GM21576 (cell line): ENCODE results near the gene CDK1.

Source experiments
- ATAC-seq: cut with Tn5 transposase; IDR thresholded peaks from one replicate; pipeline ENCODE4 v1.9.1; 2021; ENCODE audit warnings: mild to moderate bottlenecking, moderate library complexity; ENCODE audit not compliant: unreplicated experiment

CDK1 gene

DNA sequence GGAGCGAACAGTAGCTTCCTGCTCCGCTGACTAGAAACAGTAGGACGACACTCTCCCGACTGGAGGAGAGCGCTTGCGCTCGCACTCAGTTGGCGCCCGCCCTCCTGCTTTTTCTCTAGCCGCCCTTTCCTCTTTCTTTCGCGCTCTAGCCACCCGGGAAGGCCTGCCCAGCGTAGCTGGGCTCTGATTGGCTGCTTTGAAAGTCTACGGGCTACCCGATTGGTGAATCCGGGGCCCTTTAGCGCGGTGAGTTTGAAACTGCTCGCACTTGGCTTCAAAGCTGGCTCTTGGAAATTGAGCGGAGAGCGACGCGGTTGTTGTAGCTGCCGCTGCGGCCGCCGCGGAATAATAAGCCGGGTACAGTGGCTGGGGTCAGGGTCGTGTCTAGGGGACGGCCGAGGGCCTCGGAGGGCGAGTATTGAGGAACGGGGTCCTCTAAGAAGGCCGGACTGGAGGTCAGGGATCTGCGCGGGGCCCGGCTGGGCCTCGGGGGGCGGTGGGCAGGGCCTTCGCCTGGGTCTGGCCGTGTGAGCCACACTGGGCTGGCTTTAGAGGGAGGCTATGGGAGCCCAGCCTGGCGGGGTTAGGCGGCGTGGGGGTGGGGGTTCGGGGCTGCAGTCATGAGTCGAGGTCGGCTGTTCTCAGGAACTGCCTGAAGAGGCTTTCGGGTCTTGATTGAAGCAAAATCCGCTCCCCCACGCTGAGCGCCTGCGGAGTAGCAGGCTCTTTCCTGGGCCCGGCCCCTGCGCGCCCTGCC, at the start of gene CDK1:
Gene CDK1 (plus strand): TSS at position 265 of the 757 bp plus-strand sequence. CDS start 1,688 bp downstream, outside the sequence.
- peak; percentile 98 for ATAC-seq

DNA sequence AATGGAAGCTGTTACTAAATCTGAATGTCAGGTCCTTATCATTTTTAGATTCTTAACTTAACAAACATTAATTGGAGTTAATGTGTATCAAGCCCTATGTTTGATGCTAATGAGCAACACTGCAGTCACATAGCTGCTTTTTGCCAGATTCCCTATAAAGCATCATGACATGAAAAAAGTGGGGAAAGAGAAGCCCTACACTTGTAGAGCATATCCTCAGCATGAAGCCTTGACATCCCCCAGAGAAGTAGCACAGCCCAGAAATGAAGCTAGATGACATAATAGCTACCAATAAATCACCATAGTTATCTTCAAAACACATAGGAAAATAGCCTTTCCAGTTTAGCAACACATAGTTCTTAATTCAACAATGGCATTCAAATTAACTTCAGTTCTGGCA, 49.2 kb upstream of the CDK1 start:
- no peak for ATAC-seq

DNA sequence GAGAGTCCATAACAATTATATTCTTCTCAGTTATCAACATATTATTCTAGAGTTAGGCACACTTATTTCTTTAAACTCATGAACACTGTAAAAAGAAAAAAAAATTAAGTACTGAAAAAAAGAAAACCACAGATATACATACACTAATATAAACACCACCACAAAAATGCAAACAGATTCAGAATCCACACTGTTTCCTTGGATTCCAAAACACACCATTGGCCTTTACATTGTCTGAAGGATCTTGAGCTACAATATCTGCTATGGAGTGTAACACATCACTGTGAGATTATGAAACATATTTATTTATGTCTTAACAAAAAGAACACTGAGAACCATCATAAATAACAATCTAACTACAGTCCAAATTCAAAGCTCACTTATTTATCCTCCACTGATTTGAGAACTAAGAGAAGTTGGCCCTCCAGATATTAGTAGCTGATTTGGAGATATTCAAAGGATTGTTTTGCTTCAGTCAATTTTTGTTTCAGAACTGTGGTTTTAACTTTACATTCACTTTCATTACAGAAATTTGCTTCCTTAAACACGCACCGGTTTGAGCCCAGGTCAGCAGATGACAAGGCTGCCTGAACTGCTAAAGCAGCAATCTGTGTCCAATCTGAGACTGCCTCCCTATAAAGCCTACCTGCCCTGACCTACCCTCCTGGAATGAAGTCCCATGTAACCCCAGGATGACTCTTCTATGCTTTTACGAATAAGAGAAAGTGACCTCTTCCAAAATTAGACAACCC, 47.0 kb upstream of the CDK1 start:
- ATAC-seq = peak; percentile 81

DNA sequence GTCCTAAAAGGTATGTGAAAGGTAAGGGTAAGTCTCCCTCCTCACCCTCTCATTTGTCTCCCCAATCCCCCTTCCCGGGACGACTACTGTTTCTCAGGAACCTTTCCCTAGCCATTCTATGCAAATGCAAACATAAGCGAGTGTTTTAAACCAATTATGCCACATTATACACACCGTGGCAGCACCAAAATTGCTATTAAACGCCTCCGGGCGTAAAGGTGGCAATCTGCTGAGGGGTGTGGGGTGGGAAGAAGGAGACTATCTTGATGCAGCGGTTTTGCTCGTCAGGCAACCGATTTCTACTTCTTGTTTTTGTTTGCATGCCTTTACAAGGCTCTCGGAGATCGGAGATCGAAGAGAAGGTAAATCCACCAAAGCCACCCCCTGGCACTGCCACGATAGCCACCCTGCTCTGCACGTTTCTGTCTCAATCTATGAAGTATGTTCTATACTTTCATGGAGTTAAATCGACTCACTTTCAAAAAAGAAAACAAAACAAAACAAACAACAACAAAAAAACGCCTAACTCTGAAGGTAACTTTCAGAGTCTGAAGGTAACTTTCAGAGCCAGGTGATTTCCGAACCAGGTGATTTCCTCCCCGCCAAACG, 46.0 kb upstream of the CDK1 start:
- ATAC-seq = no peak

DNA sequence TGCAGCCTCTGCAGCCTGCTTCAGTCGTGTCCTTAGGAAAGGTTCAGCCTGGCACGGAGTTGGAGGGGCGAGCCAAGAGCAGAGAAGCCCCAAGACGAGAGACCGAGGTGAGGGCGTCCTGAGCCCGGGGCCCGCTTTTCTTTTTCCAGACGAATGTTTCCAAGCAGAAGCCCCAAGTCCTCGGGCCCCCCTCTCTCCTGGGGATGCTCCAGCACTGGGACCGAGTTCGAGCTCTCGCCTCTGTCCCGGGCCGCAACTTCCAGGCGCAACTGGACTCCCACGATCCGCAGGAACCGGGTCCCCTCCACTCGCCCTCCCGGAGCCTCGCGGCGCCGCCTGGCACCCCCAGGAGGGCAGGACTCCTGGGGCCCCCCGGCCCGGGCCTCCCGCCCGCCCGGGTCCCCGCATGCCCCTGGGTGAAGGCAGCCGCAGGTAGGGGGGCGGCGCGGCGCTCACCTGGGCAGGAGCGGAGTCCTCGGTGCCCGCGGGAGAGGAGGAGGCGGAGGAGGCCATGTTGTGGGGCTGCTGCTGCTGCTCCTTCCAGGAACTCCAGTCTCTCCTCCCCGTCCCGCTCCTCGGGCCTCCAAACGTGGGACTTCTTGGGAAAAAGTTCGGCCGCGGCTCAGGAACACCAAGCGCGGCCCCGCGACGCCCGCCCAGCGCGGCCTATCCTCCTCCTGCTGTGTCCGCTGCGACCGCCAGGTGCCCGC, 45.3 kb upstream of the CDK1 start:
- ATAC-seq = peak; percentile 62

DNA sequence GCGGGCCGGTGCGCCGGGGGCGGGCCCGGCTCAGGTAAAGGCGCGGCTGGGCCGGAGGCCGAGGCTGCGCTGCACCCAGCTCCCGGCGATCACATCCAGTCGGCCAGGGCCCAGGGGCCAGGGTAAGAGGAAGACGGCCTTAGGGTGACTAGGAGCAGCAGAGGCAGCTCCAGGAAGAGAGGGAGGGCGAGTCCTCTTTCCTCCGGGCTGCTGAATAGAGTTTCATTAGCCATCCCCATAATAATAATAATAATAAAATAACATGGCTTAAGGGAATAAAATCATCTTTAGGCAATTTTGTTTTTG, 44.8 kb upstream of the CDK1 start:
- no peak for ATAC-seq

DNA sequence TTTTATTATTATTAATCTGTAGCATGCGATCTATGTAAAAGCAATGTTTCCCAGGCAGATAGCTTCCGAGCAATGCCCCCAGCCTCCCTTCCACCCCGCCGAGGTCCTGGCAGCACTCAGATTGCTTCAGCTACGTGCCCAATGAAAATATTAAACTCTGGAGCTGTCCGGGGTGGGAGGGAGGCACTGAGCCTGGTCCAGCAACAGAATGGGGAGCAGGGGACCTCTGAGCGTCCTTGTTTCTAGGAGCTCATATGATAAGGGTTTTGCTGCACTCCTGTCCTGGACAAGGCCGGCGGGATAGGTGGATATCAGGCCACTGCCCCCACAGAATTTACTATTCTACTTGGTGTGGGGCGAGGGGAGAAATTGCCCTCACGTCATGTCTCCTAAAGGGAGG, 44.5 kb upstream of the CDK1 start:
- ATAC-seq = no peak

DNA sequence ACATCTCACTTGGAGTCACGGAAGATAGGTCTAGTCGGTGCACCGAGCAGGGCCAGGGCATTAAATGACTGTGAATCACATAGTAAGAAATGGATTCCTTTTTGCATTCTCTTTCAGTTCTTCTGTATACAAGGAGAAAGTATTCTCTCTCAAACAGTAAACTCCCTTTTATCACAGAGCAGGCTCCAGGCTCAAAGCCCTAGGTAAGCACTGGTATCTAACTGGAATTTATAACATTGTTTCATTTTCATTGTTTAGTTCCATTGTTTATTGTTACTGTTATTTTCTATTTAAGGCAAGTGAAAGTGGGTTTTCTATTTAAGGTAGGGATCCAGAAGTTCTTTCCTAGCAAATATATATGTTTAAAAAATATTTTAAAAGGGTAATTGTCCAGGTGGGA, 44.1 kb upstream of the CDK1 start:
- no peak for ATAC-seq

DNA sequence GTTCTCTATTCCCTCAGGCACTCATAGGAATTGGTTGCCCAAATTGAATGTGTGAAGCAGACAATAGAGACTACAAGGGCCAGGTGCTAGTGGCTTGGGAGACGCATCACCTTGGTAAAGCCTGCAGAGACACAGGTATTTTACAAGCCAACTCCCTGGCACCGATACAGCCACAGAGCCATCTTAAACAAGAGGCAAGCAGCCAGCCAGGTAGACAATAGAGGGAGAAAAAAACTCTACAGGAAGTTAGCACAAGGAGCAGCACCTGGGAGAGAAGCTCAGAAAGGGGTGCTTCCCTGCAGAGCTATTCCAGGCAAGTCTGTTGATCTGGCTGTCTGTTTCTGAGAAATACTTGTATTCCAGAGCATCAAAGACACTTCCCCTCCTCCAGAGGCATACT, 43.0 kb upstream of the CDK1 start:
- no peak for ATAC-seq

DNA sequence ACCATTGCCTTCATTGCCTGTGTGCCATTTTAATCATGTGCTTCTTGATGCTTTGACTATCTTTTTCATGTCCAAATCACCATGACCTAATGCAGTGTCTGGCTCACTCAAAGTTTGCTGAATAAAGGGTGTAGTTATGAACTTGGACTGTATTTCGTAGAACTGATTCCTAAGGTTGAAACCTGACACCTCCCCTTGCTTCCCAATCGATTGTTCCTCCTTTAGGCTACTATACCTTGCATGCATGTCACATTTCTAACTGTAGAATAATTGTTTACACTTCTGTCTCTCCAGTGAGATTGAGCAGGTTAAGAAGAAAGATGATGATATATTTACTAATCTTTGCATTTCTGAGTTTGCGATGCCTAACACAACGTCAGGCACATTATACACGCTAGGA, 41.0 kb upstream of the CDK1 start:
- no peak for ATAC-seq

DNA sequence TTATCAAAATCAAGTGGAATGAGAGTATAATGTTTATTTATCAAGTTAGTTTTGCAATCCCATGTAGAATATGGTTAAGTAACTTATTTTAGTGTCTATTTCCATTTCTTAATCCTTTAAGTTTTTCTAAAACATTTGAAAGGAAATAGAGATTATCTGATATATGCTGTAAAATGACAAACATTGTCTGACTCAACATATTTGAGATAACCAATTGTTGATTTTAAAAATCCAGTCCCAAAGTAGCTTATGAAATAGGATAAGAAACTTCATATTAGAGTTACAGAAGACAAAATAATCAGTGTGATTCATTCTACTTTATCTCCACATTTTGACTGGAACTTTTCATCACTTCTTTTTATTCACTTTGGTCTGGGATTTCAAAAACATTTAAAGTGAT, 38.7 kb upstream of the CDK1 start:
- no peak for ATAC-seq

DNA sequence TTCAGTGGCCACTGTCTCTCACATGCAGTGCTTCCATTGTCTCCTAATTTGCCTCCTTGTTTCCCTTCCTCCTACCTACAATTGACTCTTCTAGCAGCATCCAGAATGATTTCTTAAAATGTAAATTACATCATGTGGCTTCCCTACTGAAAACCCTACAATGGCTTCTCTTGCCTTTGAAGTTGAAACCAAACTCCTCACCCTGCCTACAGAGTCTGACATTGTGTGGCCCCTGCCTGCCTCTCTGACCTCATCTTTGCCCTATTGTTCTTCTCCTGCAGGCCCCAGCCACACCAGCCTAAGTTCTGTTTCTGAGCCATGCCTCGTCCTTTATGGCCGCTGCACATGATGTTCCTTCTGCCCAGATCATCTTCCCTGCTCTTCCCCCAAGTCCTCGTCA, 35.8 kb upstream of the CDK1 start:
- ATAC-seq = no peak

DNA sequence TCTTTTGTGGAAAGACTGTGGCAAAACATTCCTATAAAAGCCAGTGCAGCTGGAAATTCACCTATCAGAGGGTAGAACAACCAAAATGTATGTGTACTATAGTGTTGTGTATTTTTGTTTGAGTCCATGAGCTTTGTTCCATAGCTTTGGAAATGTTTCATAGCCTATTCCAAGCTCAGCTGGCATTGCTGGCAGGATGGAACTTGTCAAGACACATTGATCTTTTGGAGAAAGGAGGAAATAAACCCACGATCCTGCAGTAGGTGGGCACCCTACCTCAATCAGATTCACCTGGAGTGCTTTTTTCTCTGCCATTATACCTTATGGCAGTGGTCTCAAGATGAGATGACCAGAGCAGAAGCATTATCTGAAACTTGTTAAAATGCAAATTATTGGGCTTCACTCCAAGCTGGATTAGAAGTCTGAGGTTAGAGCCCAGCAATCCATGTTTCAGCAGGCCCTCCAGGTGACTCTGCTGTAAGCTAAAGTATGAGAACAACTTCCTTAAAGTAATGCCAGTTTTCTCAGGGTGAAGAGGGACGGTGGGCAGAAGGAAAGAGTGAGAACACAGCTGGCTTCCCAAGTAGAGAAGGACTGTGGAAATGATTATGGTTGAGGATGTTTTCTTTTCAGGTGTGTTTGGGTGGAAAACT, 30.3 kb upstream of the CDK1 start:
- no peak for ATAC-seq

DNA sequence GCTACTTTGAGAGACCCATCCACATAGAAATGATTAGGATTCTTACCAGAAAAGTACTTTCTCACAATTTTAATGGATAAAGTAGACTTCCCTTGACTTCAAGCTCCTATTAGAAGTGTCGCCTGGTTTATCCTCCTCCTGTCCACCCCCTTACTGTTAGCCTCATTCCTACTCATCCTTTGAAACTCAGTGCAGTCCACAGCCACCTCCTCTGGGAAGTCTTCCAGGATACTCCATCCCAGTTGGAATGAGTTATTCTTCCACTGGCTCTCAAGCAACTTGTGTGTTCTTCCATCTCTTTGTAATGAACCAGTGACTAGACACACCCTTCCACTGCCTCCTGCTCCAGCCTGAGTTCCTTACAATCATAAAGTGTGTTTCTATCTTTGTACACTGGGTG, 25.1 kb upstream of the CDK1 start:
- ATAC-seq = no peak

DNA sequence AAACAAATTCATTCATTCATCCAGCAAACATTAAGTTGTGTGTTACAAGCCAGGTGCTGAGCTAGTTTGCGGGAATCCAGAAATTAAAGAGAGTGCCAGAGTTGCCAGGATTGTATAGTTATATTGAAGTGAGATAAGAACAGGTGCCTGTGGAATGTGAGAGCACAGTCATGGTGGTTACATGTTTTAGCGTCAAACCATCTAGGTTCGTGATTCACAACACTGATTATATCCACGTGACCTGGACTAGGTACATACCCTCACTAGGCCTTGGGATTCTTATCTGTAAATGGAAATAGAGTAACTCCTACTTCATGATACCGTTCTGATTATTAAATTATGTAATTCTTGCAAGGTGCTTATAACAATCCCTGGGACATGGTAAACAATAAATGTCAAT, 24.5 kb upstream of the CDK1 start:
- ATAC-seq = no peak

DNA sequence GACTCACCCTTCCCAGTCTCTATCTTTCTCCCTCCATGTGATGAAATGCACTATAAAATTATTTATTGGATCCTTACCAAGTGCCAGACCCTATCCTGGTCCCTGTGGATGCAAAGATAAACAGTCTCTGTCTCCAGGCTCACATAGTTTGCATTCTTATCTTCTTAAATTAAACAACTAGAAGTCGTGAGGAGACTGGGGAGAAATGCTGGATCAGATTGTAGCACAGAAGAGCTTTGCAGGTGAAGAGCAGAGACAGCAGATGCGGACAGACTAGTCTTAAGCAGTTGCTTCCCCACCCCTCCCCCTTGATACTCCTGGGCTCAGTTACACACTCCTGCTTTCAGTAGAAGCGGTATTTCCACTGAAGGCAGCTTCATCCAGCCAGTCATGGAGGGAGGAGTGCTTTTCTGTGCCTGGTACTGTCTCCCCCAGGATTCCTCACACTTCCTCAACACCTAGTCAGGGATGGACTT, 20.8 kb upstream of the CDK1 start:
- ATAC-seq = no peak

DNA sequence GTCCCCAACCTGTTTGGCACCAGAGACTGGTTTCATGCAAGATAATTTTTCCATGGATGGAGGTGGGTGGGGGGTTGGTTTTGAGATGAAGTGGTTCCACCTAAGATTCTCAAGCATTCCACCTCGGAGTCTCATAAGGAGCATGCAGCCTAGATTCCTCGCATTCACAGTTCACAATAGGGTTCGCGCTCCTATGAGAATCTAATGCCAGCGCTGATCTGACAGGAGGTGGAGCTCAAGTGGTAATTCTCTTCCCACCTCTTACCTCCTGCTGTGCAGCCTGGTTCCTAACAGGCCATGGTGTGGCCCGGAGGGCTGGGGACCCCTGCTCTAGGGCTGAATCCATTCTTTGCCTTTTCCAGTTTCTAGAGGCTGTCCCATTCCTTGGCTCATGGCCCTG, 19.1 kb upstream of the CDK1 start:
- no peak for ATAC-seq

DNA sequence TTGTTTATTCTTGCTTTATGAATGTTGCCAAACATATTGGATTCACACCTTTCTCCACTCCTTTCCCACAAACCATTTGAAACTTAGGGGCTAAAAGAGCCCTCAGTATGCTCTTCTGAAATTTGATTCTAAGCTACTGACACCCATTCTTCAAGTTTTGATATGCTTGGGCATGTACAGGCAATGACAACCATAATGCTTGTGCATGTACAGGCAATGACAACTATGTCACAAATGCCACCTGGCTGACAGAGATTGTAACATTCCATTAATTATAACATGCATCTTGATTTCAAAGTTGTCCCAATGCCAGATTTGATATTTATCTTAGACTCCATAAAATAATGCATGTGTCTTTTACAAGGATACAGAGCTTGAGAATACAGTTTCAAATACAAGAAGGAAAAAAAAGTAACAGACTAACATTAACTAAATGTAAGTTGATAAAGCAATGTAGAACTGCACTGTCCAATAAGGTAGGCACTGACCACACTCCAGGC, 17.5 kb upstream of the CDK1 start:
- no peak for ATAC-seq

DNA sequence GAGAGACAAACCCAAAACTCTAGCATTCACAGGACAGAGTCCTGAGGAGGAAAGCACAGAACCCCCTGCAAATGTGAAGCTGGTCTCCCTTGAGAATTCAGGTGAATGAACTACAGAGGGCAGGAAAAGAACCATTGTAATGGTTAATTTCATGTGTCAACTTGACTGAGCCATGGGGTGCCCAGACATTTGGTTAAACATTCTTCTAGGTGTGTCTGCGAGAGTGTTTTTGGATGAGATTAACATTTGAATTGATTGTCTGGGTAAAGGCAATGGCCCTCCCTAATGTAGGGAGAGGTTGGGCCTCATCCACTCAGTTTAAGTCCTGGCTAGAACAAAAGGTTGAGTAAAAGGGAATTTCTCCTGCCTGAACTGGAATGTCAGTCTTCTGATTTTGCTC, 15.7 kb upstream of the CDK1 start:
- no peak for ATAC-seq

DNA sequence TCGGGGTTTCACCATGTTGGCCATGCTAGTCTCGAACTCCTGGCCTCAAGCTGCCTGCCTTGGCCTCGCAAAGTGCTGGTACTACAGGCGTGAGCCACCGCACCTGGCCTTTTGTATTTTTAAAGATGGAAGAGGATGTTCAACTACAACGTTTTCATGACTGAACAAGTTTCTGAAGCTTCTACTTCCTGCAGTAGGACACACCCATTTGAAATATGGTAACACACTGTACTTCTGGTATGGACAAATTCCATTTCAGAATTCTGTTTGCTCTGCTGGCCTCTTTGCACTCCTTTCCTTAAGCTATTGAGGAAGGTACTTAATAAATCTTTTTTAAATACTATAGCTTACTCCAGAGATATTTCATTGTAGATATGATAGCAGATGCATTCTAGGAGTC, 10.9 kb upstream of the CDK1 start:
- ATAC-seq = no peak

DNA sequence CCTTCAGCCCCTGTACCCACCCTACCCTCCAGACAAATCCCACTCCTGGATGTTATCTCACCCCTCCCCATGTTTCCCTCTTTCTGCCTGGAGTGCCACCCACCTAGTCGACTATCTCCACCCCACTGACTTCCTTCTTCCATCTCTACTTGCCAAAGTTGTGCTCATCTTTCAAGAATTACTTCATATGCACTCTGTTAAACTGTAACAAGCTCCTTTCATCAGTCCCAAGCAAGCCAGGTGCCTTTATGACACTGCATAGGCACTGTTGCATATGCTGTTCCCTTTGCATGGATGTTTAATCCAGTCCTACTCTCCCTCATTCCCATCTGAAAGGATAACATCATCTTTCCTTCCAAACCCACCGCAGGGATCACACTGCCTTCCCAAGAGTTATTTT, 8.9 kb upstream of the CDK1 start:
- ATAC-seq = no peak
